Tibial nerve (tissue), 4 donors: Measurements from ENCODE around the gene BAZ1A.

Experiments used
- EP300 ChIP-seq, 2 donors: sonication (generic); formaldehyde crosslinking; IDR thresholded peaks; one replicate each; pipeline ENCODE4 v1.6.1; 2017; ENCODE audit warnings: antibody characterized with exemption in 2 of 2, mild to moderate bottlenecking in 1 of 2
- POLR2A ChIP-seq, 2 donors: fragments of 450-650 bp; IDR thresholded peaks; one replicate each; pipeline ENCODE4 v1.6.1; 2017; ENCODE audit warnings: antibody characterized with exemption in 2 of 2, mild to moderate bottlenecking in 2 of 2, moderate library complexity in 2 of 2
- TF ChIP-seq, protein P1 (sequence below), 5 experiments: fragments of 200-600 bp in 3 of 5; fragments of 450-650 bp in 2 of 5; sonication (generic) in 3 of 5; IDR thresholded peaks; one replicate each; pipeline ENCODE4 v1.5.1; 2016 to 2019; ENCODE audit warnings: antibody characterized with exemption in 5 of 5, mild to moderate bottlenecking in 3 of 5, moderate library complexity in 2 of 5

DNA sequence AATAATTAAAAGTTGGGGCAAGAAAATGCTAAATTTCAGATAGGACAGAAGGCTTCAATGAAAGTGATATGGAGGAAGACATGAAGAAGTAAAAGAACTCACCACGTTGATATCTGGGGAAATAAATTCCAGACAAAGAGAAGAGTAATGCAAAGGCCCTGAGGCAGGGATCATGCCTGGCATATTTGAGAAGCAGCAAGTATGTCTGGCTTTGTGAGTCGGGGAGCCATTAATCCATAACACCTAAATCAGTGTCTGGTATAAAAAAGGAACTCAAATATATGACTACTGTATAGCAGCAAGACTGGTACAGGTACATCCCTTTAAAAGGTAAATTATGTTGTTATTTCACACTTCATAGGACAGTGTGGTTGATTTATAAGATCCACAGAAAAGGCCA, 16.4 kb downstream of the BAZ1A start:
- TF ChIP-seq, protein P1, sequence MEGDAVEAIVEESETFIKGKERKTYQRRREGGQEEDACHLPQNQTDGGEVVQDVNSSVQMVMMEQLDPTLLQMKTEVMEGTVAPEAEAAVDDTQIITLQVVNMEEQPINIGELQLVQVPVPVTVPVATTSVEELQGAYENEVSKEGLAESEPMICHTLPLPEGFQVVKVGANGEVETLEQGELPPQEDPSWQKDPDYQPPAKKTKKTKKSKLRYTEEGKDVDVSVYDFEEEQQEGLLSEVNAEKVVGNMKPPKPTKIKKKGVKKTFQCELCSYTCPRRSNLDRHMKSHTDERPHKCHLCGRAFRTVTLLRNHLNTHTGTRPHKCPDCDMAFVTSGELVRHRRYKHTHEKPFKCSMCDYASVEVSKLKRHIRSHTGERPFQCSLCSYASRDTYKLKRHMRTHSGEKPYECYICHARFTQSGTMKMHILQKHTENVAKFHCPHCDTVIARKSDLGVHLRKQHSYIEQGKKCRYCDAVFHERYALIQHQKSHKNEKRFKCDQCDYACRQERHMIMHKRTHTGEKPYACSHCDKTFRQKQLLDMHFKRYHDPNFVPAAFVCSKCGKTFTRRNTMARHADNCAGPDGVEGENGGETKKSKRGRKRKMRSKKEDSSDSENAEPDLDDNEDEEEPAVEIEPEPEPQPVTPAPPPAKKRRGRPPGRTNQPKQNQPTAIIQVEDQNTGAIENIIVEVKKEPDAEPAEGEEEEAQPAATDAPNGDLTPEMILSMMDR (IDR thresholded peaks at IDR 0.05), result no peak
- no peak for TF ChIP-seq POLR2A (IDR thresholded peaks at IDR 0.05)
- TF ChIP-seq EP300 (IDR thresholded peaks at IDR 0.05), result no peak
